GM19397 (cell line): ENCODE measurements around the gene CKB.

Source experiments
- ATAC-seq: cut with Tn5 transposase; IDR thresholded peaks from one replicate; pipeline ENCODE4 v1.9.1; 2021; ENCODE audit warnings: mild to moderate bottlenecking, moderate library complexity; ENCODE audit not compliant: unreplicated experiment

The CKB gene

DNA sequence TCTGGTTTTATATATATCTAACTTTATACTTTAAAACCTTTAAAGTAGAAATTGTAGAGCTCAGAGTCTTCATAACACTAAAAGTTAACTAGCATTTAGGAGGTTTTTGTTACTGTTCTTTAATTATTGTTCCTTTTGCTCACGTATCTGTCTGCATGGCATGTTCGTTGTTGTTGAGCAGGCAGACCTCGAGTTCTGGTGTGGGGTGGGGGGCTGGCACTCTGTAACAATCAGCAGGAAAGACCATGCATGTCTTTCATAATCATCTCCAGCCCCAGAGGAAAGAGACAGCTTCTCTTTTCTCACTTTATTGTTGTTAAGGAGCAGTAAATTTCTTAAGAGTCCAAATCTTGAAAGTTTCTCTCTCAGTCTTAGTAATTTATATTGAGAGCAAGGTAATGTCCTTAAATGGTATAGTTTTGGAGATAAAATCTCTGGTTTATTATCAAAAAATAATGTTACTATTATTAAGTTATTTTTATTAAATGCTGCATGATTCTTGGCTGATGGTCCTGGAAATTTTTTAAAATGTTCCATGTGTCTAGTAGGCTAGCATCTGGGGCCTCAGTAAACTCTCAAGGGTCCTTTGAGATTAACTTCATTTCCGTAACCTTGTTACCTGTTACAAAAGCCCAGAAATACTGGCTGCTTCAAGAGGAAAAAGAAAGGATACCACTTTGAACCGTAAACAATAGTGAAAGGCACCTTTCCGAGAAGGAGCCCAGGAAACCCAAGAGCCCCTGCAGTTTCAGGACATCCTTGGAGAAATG, 30.3 kb downstream of the CKB start:
- no peak for ATAC-seq

DNA sequence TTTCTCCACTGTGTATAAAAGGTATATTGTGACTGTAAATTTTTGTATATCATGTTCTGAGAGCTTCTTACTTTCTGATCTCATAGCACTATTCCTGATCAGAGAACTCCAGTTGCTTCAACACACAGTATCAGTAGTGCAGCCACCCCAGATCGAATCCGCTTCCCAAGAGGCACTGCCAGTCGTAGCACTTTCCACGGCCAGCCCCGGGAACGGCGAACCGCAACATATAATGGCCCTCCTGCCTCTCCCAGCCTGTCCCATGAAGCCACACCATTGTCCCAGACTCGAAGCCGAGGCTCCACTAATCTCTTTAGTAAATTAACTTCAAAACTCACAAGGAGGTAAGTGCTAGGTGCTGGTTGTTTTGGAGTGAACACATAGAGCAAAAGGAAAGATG, 30.9 kb downstream of the CKB start:
- ATAC-seq = no peak

DNA sequence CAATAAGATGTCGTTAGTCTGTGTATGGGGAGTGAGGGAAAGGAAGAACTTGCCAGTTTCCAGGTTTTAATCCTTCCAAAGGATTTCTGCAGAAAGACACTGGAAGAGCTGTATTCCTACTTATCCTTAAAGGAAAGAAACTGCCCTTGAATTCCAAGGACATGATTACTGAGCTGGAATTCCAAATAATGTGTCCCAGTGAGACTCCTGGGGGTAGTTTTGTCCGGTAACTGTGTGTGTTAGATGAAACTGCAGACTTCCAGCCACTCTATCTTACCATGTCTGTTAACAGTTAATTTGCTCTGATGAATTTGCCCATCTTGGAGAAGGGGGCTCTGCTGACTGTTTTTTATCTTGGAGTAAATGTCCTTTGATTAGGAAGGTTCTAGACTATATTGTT, 33.0 kb downstream of the CKB start:
- no peak for ATAC-seq

DNA sequence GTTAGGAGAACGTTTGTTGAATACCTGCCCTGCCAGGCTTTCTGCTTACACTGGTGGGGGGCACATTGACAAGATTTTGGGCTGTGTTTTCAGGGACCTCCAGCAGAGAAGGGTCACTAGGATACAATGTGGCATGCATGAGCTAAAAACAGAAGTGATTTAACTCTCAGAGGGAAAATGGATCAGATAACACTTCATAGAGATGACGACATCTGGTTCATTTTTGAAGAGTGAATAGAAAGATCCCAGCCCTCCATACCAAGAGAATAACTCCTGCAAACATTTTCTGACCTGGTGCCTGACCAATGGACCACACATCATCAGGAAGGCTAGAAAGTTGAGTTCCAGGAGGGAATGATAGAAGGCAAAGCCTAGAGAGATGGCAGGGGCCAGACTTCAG, 33.7 kb downstream of the CKB start:
- no peak for ATAC-seq

DNA sequence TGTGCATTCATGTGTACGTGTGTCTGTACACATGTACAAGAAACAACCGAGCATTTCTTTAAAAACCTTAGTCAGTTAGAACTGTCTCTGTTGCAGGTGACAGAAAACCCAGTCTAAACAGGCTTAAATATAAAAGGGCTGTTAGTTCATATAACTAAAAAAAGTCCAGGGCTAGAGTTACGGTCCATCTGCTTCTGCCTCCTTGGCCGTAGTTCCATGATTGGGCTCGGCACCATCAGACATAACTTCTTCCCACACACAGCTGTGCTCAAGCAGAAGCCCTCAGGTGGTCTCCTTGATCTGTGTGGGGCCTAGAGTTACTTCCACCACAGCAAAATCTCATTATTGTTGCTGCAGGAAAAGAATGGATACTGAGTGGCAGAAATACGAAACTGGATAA, 34.6 kb downstream of the CKB start:
- no peak for ATAC-seq

DNA sequence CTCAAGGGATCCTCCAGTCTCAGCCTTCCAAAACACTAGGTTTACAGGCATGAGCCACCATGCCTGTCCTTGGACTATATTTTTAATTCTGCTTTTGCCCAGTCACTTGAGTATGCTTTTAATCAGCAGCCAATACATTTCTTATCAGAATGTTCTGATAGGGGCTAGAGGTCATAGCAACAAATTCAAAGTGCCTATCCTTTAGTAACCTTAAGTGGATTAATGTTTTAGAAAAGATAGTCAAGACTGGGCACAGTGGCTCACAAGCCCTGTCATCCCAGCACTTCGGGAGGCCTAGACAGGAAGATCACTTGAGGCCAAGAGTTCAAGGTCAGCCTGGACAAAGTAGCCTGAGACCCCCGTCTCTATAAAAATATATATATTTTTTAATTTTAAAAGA, 37.1 kb downstream of the CKB start:
- no peak for ATAC-seq

DNA sequence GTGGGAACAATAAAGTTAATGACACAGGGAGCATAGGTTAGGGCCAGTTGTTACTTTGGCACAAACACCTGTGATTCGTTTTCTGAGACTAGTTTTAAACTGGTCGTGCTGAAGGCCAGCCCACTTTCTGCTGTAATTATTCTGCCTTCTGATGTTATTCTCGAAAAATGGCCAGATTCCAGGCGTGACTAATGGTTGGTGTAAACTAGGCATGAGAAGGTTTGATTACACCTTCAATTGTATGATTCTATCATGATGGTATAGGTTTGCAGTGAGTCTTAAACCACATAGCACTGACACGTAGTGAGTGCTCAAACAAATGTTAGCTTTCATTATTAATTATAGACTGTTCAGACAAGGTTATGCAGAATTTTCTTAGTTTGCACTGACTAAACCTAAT, 39.0 kb downstream of the CKB start:
- no peak for ATAC-seq

DNA sequence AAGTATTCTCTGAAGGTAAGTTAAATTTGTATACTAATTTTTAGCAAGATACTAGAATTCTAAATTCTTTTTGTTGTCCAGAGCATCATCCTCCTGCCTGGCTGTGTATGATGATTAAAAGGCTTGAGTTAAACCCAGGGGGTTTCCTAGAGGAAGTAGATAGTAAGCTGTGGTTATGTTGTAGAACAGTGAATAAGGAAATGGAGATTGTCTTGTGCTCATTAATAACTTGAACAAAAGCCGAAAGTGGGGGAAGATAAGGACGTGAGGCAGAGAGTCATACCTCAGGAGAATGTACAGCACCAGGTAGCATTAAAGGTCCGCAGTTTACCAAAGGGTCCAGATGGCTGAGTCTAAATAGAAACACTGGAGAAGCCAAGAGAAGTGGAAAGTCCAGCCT, 42.0 kb downstream of the CKB start:
- no peak for ATAC-seq

DNA sequence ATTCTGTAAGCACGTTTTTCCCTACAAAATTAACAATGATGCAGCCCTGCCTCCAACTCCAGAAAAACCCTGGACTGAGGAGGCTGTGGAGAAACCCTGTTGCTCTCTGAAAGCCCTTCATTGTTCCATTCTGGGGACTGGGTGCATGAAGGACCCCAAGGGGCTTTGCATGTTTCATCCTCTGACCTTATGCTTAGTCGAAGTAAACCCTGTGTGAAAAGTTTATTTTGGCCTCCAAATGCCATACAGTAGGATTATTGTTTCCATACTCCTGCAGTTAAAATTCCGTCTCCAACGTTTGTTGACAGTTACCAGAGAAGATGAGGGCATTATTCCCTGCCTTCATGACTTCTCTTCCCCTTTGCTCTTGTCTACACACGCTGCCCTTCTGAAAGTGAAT, 46.0 kb downstream of the CKB start:
- ATAC-seq = no peak

DNA sequence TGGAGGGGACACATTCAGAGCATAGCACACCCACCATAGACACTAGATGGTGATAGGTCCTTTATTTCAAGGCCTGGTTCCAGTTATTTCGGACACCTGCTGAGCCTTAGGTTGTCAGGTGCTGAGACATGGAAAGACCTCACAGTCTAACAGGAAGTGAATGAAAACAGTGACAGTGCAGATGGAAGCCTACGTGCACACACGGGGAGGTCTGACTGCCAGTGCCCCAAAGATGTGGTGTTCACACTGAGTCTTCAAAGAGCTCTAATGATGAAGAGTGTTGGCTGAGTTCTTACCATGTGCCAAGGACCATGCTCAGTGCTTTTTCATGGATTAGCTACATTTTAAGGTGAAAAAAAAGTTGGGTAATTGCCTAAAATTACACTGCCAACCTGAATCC, 46.6 kb downstream of the CKB start:
- no peak for ATAC-seq

DNA sequence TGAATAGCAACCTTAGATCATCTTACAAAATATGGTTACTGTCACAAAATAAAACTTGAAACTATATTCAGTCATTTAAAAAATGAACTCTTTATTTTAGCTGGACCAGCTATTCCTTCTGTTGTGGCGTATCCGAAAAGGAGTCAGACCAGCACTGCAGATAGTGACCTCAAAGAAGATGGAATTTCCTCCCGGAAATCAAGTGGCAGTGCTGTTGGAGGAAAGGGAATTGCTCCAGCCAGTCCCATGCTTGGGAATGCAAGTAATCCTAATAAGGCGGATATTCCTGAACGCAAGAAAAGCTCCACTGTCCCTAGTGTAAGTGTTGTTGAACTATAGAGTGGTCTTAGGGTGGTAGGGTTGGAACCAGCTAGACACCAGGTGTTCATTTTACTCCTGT, 47.7 kb downstream of the CKB start:
- ATAC-seq = no peak

DNA sequence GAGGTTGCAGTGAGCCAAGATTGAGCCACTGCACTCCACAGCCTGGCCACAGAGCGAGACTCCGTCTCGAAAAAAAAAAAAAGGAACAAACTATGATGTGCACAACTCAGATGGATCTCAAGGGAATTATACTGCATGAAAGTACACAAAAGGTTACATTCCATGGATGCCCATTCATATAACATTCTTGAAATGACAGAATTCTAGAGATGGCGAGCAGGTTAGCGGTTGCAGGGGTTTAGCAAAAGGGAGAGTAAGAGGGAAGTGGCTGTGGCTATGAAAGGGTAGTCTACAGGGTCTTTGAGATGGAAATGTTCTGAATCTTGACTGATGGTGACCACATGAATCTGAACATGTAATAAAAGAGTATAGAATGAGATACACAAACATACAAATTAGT, 49.7 kb downstream of the CKB start:
- no peak for ATAC-seq
